ENCODE measurements around the gene DYNLRB1.

DYNLRB1 gene

DNA sequence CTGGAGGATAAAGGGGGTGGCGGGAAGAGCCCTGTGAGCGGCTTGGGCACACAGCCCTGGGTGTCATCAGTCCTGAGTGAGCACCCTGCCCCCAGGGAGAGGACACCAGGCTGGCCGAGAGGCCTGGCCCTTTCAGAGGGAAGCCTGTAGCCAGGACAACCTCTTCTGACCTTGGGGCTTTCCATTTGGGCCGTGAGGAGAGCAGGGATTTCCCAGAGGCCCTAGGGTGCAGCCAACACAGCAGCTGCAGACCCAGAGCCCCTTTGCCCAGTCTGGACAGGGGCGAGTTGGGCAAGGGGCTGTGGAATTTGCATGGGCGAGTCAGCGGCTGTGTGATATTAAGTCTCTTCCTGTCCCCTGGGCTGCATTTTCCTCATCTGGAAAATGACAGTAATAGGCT is 48.6 kb downstream of the DYNLRB1 start:
- peaks cover 4% of the 10 kb centered on the region; the same call in 1 of the 2 replicates for H3K36me3 ChIP-seq (ENCODE audit: insufficient read depth, low read depth, low read length)
- H3K4me1 ChIP-seq (ENCODE audit: insufficient read depth, low read length), result peaks cover 6% of the 10 kb centered on the region
- no peak overlapping the region for H3K4me3 ChIP-seq (ENCODE audit: low read length)
- no peaks in the 10 kb centered on the region for H3K27me3 ChIP-seq (ENCODE audit: insufficient read depth, low read length)
- H3K27ac ChIP-seq (ENCODE audit: low read length), result no peak overlapping the region
- H3K9me3 ChIP-seq (ENCODE audit: insufficient read depth, low read depth, low read length), result no peaks in the 10 kb centered on the region
- no peak overlapping the region for H3K9ac ChIP-seq (ENCODE audit: low read depth, low read length)

DNA sequence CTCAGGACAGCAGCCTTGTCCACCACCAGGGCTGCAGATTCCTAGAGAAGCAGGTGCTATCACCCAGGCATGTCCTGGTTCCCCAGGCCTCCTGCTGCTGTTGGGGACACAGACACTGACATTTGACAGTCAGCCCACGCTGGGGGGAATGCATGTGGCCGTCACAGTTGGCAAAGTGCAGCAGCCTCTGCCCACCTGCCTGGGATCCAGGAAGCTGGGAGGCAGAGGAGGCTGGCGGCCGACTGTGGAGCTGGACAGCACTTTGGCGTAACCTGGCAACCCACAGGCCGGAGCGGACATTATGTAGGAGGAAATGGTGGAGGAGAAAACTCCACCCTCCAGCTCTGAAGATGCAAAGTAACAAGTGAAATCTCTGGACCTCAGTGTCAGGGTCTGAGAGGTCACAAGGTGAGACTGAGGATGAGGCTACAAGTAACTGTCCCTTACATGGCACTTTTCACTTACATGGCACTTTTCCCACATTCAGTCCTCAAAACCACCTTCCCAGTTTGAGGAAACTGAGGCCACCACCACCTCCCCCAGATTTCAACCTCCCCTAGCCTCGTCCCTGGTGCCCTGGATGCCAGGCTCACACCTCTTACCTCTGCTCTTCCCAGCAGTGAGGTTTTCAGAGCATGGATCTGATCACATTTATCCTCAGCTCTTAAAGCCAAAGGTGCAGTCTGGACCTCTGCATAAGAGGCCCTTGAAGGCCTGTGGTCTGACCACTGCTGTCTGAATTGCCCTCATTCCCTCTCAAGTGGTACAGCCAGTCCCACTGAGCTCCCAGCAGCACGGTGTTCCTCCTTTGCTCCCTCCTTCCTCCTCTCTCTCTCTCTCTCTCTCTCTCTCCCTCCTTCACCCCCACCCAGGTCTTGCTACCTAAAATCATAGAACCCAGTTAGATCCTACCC is 51.0 kb downstream of the DYNLRB1 start:
- H3K27me3 ChIP-seq (ENCODE audit: insufficient read depth, low read length), result no peaks in the 10 kb centered on the region
- H3K9ac ChIP-seq (ENCODE audit: low read depth, low read length), result no peak overlapping the region; the same call in 1 of the 2 replicates
- peaks cover 6% of the 10 kb centered on the region for H3K4me1 ChIP-seq (ENCODE audit: insufficient read depth, low read length)
- H3K9me3 ChIP-seq (ENCODE audit: insufficient read depth, low read depth, low read length), result no peaks in the 10 kb centered on the region
- H3K4me3 ChIP-seq (ENCODE audit: low read length), result no peak overlapping the region
- H3K27ac ChIP-seq (ENCODE audit: low read length), result no peak overlapping the region
- peaks cover 11% of the 10 kb centered on the region for H3K36me3 ChIP-seq (ENCODE audit: insufficient read depth, low read depth, low read length)

DNA sequence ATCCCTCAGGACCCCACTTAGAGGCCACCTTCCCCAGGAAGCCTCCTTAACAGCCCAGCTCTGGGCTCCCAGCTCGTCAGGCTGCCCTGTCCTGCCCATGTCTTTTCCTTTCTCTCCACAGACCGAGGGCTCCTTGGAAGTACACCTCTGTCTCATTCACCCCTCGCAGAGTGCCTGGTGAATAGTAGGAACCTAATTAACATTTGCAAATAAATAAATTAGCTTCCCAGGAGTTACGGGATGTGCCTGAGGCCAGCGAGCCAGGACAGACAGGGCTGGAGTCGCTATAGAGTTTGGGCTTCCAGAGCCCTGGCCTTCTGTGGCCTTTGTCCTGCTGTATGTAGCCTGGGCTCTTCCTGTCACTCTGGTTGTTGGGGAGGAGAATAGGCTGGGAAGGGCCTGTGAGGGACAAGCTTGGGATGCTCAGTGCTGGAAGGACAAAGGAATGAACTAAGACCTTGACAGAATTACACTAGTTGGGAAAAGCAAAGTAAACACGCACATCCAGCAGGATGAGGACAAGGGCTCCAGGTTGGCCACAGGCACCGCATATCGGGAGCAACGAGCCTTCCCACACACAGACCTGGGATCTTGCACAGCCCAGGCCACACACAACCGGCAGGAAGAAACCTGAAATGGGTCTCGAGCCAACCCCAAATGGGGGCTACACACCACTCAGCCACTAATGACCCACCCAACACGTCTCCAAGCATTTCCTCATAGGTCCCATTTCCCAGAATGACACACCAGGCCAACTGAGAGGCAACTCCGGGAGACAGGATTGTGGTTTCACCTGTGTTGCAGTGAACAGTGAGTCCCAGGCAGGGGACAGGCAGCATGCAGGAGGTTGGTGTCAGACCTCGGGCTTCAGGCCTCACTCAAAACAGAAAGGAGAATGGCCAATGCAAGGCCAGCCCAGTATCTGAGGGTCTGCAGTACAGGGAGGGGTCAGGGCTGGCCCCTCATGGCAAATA is 52.0 kb downstream of the DYNLRB1 start:
- no peaks in the 10 kb centered on the region for H3K27me3 ChIP-seq (ENCODE audit: insufficient read depth, low read length)
- H3K4me1 ChIP-seq (ENCODE audit: insufficient read depth, low read length), result peaks cover 6% of the 10 kb centered on the region
- H3K9me3 ChIP-seq (ENCODE audit: insufficient read depth, low read depth, low read length), result no peaks in the 10 kb centered on the region
- no peak overlapping the region; the same call in 1 of the 2 replicates for H3K9ac ChIP-seq (ENCODE audit: low read depth, low read length)
- H3K36me3 ChIP-seq (ENCODE audit: insufficient read depth, low read depth, low read length), result peaks cover 11% of the 10 kb centered on the region
- H3K4me3 ChIP-seq (ENCODE audit: low read length), result no peak overlapping the region
- no peak overlapping the region for H3K27ac ChIP-seq (ENCODE audit: low read length)

DNA sequence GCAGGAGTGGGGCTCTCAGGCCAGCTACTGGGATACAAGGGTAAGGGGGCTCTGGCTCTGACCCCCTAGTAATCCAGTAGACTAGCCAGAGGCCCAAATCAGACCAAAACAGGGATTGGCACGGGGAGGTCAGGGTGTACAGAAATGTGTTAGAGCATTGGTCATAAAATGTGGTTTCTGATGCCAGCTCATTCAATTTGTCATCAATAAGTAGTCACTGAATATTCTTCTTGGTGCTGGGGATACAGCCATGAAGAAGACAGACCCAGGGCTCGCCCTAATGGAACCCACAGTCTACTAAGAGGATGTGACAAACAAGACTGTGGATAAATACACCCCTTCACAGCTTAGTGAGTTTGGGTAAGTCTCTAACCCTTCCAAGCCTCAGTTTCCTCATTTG is 53.4 kb downstream of the DYNLRB1 start:
- Histone ChIP-seq H3K4me3 (ENCODE audit: low read length) (no peak overlapping the region), H3K4me1 (ENCODE audit: insufficient read depth, low read length) (peaks cover 6% of the 10 kb centered on the region), H3K9ac (ENCODE audit: low read depth, low read length) (no peak overlapping the region), H3K27me3 (ENCODE audit: insufficient read depth, low read length) (no peaks in the 10 kb centered on the region), H3K9me3 (ENCODE audit: insufficient read depth, low read depth, low read length) (no peaks in the 10 kb centered on the region), H3K36me3 (ENCODE audit: insufficient read depth, low read depth, low read length) (peaks cover 14% of the 10 kb centered on the region), H3K27ac (ENCODE audit: low read length) (no peak overlapping the region)

DNA sequence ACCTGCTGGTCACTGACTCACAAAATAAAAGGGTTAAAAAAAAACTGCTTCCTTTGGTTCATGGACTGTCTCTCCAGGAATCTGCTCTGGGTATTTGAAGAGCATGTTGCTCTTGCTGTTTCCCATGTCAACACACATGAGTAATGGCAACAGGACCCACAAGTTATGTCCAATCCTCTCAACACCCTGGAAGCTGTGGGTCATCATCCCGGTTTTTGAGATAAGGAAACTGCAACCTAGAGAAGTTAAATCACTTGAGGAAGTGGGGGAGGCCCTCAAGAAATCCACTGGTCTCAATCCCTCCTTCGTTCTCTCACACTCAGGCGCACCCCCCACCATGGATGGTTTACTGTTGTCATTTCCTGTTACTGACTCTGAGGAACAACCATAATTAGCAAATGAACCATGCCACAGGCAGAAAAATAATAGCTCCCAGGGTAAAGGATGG is 54.7 kb downstream of the DYNLRB1 start:
- Histone ChIP-seq H3K9me3 (ENCODE audit: insufficient read depth, low read depth, low read length) (no peaks in the 10 kb centered on the region), H3K4me3 (ENCODE audit: low read length) (no peak overlapping the region), H3K9ac (ENCODE audit: low read depth, low read length) (no peak overlapping the region), H3K36me3 (ENCODE audit: insufficient read depth, low read depth, low read length) (peaks cover 19% of the 10 kb centered on the region), H3K4me1 (ENCODE audit: insufficient read depth, low read length) (peaks cover 6% of the 10 kb centered on the region), H3K27me3 (ENCODE audit: insufficient read depth, low read length) (no peaks in the 10 kb centered on the region), H3K27ac (ENCODE audit: low read length) (no peak overlapping the region)

DNA sequence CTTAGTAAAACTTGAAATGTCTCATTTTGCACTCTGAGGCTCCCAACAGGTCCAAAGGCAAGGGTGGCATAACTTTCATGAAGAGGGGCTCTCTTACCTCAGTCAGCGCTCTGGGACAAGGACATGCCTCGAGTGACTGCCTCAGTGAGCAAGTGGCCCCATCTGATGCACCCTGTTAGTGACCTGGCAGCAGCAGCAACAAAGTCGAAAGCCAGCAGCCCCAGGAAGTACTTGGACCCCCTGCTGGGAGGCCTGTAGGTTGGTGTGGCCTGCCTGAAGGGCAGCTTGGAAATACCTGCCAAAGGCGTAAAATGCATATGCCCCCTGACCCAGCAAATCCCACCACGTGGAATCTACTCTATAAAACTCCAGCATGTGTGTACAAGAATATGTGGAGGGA is 55.5 kb downstream of the DYNLRB1 start:
- Histone ChIP-seq H3K4me1 (ENCODE audit: insufficient read depth, low read length) (peaks cover 6% of the 10 kb centered on the region), H3K27me3 (ENCODE audit: insufficient read depth, low read length) (no peaks in the 10 kb centered on the region), H3K9me3 (ENCODE audit: insufficient read depth, low read depth, low read length) (no peaks in the 10 kb centered on the region), H3K36me3 (ENCODE audit: insufficient read depth, low read depth, low read length) (peaks cover 19% of the 10 kb centered on the region), H3K9ac (ENCODE audit: low read depth, low read length) (no peak overlapping the region), H3K4me3 (ENCODE audit: low read length) (no peak overlapping the region), H3K27ac (ENCODE audit: low read length) (no peak overlapping the region)

DNA sequence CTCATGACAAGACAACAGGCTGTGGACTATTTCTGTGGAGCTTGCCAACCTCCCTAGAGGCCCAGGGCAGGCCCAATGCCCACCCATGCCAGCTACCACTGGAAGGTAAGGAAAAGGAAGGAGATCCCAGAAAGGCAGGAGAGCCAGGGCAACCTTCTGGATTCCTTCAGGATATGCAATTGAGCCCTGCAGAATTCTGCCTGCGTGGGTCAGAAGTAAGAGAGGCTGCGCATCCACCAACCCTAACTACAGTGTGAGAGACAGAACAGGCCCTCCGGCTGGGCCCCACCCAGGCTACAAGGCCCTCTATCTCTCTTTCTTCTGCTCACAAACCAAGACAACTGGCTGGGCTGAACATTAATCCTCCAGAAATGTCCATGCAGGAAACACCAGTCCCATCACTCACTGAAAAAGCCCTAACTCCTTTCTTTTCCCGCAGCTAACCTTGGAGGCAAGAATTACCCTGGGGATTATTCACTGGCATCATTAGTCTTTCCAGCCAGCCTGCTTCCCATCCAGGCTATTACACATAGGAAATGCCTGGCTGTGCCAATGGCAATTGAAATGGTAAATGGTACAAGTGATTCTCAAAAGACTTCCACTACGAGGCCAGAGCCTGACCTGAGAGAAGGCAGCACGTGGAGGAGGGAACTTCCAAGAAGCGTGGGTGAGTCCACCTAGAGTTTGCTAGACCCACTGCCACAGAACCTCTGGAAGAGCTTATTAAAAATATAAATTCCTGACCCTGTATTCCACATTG is 57.5 kb downstream of the DYNLRB1 start:
- no peak overlapping the region for H3K4me3 ChIP-seq (ENCODE audit: low read length)
- H3K27me3 ChIP-seq (ENCODE audit: insufficient read depth, low read length), result no peaks in the 10 kb centered on the region
- no peak overlapping the region for H3K27ac ChIP-seq (ENCODE audit: low read length)
- H3K9ac ChIP-seq (ENCODE audit: low read depth, low read length), result no peak overlapping the region
- peaks cover 15% of the 10 kb centered on the region for H3K36me3 ChIP-seq (ENCODE audit: insufficient read depth, low read depth, low read length)
- no peaks in the 10 kb centered on the region for H3K9me3 ChIP-seq (ENCODE audit: insufficient read depth, low read depth, low read length)
- no peaks in the 10 kb centered on the region for H3K4me1 ChIP-seq (ENCODE audit: insufficient read depth, low read length)

DNA sequence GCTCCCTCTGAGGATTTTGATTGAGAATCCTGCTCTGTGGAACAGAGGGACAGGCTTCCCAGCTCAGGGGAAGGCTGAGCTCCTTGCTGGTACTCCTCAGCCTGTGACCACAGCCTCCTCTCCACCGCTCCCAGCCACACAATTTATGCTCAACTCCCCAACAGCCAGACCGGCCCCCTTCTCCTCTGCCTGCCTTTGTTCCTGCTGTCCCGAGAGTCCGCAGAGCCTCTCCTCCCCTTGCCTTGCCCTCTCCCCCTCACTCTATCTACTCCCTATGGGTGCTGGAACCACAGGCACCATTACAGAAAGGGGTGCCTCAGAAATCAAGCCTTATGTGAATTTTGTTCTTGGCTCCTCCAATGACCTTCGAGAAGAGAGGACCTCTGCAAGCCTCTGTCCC is 58.2 kb downstream of the DYNLRB1 start:
- H3K36me3 ChIP-seq (ENCODE audit: insufficient read depth, low read depth, low read length), result peaks cover 14% of the 10 kb centered on the region

DNA sequence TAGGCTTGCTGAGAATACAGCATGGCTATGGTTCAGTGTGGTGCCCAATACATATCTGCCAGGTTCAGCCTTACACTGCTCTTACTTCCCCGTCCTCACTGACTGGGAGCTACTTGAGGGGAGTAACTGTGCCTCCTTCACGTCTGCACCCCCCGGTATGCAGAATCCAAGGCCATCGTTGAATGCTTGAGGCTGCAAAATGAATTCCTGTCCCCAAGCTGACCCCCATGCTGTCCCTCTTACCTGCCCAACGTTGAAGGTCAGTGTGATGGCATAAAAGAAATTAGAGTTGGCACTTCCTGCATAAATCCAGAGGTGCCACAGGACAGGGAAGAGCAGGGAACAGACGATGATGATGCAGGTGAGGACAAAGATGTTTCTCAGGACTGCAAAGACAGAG is 58.6 kb downstream of the DYNLRB1 start:
- Histone ChIP-seq H3K9me3 (ENCODE audit: insufficient read depth, low read depth, low read length) (no peaks in the 10 kb centered on the region), H3K27ac (ENCODE audit: low read length) (no peak overlapping the region), H3K4me3 (ENCODE audit: low read length) (no peak overlapping the region), H3K4me1 (ENCODE audit: insufficient read depth, low read length) (no peaks in the 10 kb centered on the region), H3K36me3 (ENCODE audit: insufficient read depth, low read depth, low read length) (peaks cover 14% of the 10 kb centered on the region), H3K9ac (ENCODE audit: low read depth, low read length) (no peak overlapping the region), H3K27me3 (ENCODE audit: insufficient read depth, low read length) (no peaks in the 10 kb centered on the region)

More for the DNA sequence above, 58.2 kb downstream of the DYNLRB1 start:
- no peak overlapping the region for H3K4me3 ChIP-seq (ENCODE audit: low read length)
- H3K27ac ChIP-seq (ENCODE audit: low read length), result no peak overlapping the region
- H3K27me3 ChIP-seq (ENCODE audit: insufficient read depth, low read length), result no peaks in the 10 kb centered on the region
- H3K4me1 ChIP-seq (ENCODE audit: insufficient read depth, low read length), result no peaks in the 10 kb centered on the region
- H3K9me3 ChIP-seq (ENCODE audit: insufficient read depth, low read depth, low read length), result no peaks in the 10 kb centered on the region
- no peak overlapping the region for H3K9ac ChIP-seq (ENCODE audit: low read depth, low read length)

DNA sequence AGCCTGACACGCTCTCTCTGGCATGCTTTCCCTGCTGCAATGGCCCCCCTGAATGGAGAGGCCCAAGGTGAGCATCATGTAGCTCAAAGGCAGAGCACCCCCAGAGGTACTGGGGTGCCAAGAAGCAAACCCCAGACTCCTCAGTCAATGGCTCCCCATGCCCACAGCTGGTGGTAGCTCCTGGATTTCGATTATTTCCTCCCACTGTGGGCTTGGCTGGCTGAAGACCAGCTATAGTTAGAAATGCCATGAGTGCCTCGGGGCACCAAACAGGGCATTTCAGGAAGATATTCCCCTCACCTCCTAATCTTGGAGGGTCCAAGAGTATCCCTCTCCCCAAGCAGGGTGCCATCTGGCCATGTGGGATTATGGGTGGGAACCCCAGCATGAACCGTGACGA is 59.0 kb downstream of the DYNLRB1 start:
- Histone ChIP-seq H3K4me1 (ENCODE audit: insufficient read depth, low read length) (no peaks in the 10 kb centered on the region), H3K9ac (ENCODE audit: low read depth, low read length) (no peak overlapping the region), H3K27me3 (ENCODE audit: insufficient read depth, low read length) (no peaks in the 10 kb centered on the region), H3K36me3 (ENCODE audit: insufficient read depth, low read depth, low read length) (peaks cover 14% of the 10 kb centered on the region), H3K9me3 (ENCODE audit: insufficient read depth, low read depth, low read length) (no peaks in the 10 kb centered on the region), H3K27ac (ENCODE audit: low read length) (no peak overlapping the region), H3K4me3 (ENCODE audit: low read length) (no peak overlapping the region)

DNA sequence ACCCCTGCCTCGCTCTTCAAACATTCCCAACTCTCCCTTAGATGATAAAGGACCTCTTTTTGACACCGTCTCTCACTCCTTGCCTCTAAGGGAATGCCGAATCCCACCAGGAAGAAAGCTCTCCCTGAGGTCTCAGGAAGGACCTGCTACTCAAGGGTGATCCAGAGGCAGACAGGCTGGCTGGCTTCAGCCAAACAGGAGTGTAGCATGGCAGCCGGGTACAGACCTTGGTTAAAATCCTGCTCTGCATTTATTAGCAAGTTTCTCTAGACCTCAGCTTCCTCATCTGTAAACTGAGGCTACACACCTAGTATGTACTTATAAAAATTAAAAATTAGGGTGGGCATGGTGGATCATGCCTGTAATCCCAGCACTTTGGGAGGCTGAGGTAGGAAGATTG is 59.5 kb downstream of the DYNLRB1 start:
- H3K4me1 ChIP-seq (ENCODE audit: insufficient read depth, low read length), result no peaks in the 10 kb centered on the region
- H3K9me3 ChIP-seq (ENCODE audit: insufficient read depth, low read depth, low read length), result no peaks in the 10 kb centered on the region
- H3K27ac ChIP-seq (ENCODE audit: low read length), result no peak overlapping the region
- no peaks in the 10 kb centered on the region for H3K27me3 ChIP-seq (ENCODE audit: insufficient read depth, low read length)
- no peak overlapping the region for H3K4me3 ChIP-seq (ENCODE audit: low read length)
- no peak overlapping the region for H3K9ac ChIP-seq (ENCODE audit: low read depth, low read length)
- H3K36me3 ChIP-seq (ENCODE audit: insufficient read depth, low read depth, low read length), result peaks cover 13% of the 10 kb centered on the region

Data from iPS-20b (cell line).